HG02642 (cell line): ENCODE results near the gene RD3L.
"Not testable (repeated sequence)": the region's sequence is repeated elsewhere in the genome, so short reads cannot be mapped to it uniquely, and the experiment has no call there.

Experiments used
- ATAC-seq: cut with Tn5 transposase; IDR thresholded peaks from one replicate; pipeline ENCODE4 v1.9.1; 2021; ENCODE audit warnings: mild to moderate bottlenecking; ENCODE audit not compliant: unreplicated experiment, poor library complexity

The RD3L gene

GRCh38 chr14:103928011-103928890 is 14.1 kb downstream of the RD3L start, which contains the start of gene TDRD9:
TSS of gene TDRD9 (plus strand) at chr14:103928456. CDS start at chr14:103928510, 54 bp downstream.
- no peak for ATAC-seq

DNA sequence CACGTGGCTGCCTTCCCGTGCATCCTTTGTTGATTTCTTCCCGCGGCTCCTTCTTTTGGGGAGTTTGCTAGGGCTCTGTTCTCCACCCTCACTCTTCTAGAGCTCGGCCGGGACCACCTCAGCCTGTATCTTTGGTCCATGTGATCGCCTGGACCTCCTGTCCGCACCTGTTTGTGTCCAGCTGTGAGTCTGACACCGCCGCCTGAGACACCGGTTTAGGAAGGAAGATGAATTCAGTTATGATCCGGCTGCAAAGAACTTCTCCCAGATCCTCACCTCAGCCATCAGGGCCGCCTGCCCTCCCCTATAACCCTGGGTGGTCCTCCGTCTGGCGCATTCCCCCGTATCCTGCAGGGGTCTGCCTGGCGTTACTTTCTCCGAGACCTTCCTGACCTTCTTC is 14.8 kb downstream of the RD3L start:
- ATAC-seq: no peak

- no peak for ATAC-seq
Measured at GRCh38 chr14:103925316-103925715, 17.0 kb downstream of the RD3L start.

DNA sequence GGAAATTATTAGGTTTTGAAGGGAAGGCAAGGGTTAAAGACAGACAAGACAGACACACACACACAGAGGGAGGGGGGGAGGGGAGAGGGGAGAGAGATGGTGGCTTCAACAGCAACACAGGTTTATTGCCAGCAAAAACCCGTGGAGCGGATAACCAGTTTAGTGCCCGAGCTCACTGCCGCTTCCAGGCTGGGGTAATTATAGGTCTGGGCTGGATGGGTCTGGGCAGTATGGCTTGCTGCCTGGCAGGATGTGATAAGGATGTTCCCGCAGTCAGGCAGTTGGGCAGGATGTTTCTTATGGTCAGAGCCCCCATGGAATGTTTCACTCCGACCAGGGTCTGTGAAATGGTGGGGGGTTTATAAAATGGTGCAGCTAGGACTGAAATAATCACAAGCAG is 18.5 kb downstream of the RD3L start:
- ATAC-seq: no peak

- not testable (repeated sequence) for ATAC-seq
Measured at GRCh38 chr14:103921855-103922200, 20.5 kb downstream of the RD3L start.

- peak; percentile 98 for ATAC-seq
Measured at GRCh38 chr14:103920981-103921854, 21.1 kb downstream of the RD3L start.

- ATAC-seq: no peak
Measured at GRCh38 chr14:103916636-103917262, 25.6 kb downstream of the RD3L start.

DNA sequence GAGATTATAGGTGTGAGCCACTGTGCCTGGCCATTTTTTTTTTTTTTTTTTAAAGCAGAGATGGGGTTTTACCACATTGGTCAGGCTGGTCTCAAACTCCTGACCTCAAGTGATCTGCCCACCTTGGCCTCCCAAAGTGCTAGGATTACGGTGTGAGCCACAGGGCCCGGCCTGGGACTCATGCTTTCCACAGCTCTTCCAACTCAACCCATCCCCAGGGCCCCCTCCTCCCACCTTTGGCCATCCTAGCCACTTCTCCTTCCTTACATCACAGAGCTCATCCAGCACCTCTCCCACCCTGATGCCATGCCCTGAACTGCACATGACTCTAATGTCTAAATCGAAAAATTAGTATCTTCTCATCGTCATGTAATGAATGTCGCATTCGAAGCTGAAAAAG is 26.7 kb downstream of the RD3L start:
- no peak for ATAC-seq

- no peak for ATAC-seq
Measured at GRCh38 chr14:103910984-103911383, 31.3 kb downstream of the RD3L start.

- no peak for ATAC-seq
Measured at GRCh38 chr14:103910262-103910935, 31.9 kb downstream of the RD3L start.

- ATAC-seq: no peak
Measured at GRCh38 chr14:103909531-103910261, 32.6 kb downstream of the RD3L start.

- ATAC-seq: no peak
Measured at GRCh38 chr14:103908580-103908979, 33.7 kb downstream of the RD3L start.

- no peak for ATAC-seq
Measured at GRCh38 chr14:103905842-103906456, 36.4 kb downstream of the RD3L start.

DNA sequence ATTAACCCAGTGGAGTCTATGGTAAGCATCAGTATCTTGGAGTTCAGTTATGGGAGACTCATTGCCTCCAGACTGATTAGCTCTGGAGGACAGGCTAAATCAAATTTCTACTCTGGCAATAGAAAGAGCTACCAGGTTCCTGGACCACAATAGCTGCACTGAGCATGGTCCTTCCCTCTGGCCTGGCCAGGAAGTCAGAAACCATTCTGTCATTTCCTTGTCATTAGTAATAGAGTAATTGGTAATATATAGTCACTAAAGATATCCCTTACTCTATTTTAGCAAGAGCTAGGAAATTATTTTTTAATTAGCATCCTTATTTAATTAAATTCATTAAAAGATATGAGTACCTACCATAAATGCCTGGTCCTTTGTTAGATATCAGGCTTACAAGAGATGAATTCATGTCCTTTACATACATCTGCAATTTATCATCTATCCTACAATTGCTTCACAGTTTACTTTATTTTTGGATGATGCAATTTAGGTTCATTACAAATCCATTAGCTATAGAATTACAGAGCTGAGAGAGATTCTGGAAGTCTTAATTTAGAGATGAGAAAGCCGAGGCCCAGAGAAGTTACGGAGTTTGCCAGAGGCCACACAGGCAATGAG is 37.7 kb downstream of the RD3L start:
- ATAC-seq: no peak

DNA sequence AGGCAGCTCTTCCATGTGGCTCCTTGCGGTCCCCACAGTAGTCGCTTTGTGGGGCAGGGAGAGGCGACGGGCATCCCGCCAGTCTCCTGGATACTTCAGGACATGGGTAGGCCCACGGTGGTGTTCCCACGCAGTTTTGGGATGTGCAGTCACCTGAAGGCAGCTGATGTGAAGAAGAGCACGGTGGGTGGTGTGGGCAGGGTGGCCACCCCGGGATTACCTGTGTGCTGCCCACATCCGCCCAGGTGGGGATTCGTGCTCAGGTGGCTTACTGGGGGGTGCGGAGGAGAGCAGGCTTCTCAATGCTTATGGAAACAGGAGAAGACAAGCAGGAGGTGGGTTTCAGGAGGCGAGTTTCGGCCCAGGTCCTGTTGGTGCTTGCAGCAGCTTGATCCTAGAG is 42.5 kb downstream of the RD3L start:
- ATAC-seq: no peak

DNA sequence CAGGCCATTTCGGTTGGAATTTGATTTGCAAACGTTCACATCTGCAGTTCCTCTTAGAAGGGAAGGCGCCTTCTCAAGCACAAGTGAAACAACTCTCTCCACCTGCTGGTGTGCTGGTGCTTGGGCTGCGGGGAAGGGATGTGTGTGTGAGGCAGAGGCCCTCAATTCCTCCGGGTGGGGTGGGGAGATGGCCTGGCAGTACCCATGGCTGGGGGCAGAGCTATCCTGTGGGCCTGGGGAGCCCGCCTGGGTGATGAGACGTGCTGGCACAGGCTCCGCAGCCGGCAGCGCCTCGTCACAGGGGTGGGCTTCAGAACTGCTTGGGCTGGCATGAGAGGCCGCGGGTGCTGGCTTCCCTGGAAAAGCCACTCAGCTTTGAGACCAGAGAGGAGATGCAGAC is 43.0 kb downstream of the RD3L start:
- ATAC-seq: no peak

DNA sequence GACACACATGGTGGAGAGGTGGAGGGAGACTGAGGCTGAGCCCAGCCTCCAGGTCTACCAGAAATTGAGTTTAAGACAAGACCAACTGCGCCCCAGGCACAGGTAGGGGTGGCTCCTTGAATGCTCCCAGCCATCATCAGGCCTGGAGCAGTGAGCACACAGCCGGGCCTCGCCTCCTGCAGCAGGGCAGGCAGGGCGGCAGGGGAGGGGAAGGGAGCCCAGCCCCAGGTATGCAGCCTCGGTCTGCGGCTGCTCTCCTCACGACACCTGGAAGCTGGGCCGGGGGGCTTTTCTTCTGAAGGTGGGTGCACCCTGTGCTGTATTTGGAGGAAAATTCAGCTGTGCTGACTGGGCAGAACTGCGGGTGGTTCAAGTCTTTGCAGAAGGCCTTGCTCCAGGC is 43.6 kb downstream of the RD3L start:
- ATAC-seq: no peak

- no peak for ATAC-seq
Measured at GRCh38 chr14:103898204-103898603, 44.1 kb downstream of the RD3L start.
